ENCODE data around the gene PPP6R3.

The PPP6R3 gene

DNA sequence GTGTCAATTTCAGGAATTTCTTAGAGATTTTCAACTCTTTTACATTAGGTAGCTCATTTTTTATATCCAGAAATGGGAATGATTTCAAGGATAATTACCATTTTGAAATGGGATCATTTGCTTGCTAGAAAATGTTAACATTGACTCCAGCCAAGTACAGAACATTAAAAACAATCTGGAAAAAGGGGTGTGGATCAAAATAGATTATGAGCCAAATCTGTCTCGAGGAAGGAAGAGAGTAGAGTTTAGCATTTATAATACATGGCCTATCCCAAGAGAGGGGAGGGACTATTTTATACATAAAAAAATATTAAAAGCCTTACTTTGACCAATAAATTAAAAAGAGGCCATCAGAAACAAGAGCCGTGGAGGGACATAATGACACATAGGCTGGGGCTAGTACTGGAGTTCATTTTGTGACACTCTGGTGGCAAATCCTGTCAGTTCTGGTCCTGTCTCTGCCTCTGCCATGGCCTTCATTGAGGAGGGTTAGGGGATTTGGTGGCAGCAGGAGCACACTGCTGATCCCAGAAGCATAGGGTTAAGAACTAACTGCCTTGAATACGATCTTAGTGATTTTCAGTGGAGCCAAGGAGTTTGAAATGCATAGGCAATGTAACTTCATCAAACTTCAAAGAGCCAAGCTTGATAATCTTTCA, 20.4 kb downstream of the PPP6R3 start:
- TF ChIP-seq GATA2 (IDR thresholded peaks at IDR 0.05; ENCODE audit: low read depth, low read length) (no peak), GATA3 (IDR thresholded peaks at IDR 0.05; ENCODE audit: low read depth, low read length) (no peak)

- no peak for TF ChIP-seq GATA3 (IDR thresholded peaks at IDR 0.05; ENCODE audit: low read depth, low read length)
- TF ChIP-seq GATA2 (IDR thresholded peaks at IDR 0.05; ENCODE audit: low read depth, low read length), result no peak
These were observed 21.2 kb downstream of the PPP6R3 start for GRCh38 chr11:68481579-68482240.

- TF ChIP-seq GATA3 (IDR thresholded peaks at IDR 0.05; ENCODE audit: low read depth, low read length) (no peak), GATA2 (IDR thresholded peaks at IDR 0.05; ENCODE audit: low read depth, low read length) (no peak)
These were observed 28.1 kb downstream of the PPP6R3 start for GRCh38 chr11:68488623-68489022.

DNA sequence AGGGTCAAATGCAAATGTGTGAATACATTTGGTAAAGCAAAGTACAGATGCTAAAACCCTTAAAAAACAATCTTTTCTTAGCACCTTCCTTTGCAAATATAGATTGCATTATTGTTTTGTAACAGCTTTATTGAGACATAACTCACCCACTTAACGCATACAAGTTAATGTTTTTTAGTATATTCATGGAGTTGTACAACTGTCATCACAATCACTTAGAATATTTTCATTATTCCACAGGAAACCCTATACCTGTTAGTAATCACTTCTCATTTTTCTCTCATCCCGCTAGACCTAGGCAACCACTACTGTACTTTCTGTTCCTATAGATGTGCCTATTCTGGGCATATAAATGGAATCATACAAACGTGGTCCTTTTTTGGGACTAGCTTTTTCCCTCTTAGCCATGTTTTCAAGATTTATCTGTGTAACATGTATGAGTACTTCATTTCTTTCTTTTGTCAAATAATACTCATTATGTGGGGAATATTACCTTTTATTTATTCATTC, 34.7 kb downstream of the PPP6R3 start:
- TF ChIP-seq GATA3 (IDR thresholded peaks at IDR 0.05; ENCODE audit: low read depth, low read length), result no peak
- no peak for TF ChIP-seq GATA2 (IDR thresholded peaks at IDR 0.05; ENCODE audit: low read depth, low read length)

- no peak for TF ChIP-seq GATA3 (IDR thresholded peaks at IDR 0.05; ENCODE audit: low read depth, low read length)
These were observed 35.3 kb downstream of the PPP6R3 start for GRCh38 chr11:68495872-68496271.

DNA sequence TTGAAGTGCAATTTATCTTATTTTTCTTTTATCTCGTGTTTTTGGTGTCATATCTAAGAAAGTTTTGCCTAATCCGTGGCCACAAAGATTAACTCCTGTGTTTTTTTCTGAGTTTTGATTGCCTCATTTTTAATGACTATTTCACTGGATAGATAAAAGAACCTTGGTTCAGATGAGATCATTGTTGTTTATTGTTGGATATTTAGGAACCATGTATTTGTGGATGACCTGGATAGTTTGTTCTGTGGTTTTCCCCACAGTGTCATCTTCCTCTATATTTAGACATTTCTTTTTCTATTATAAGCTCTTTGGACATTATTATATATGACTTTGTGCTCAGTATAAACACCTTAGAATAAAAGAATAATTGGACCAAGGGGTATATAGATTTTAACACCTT, 37.2 kb downstream of the PPP6R3 start:
- TF ChIP-seq GATA2 (IDR thresholded peaks at IDR 0.05; ENCODE audit: low read depth, low read length), result no peak
- no peak for TF ChIP-seq GATA3 (IDR thresholded peaks at IDR 0.05; ENCODE audit: low read depth, low read length)

GRCh38 chr11:68498321-68498720, 37.8 kb downstream of the PPP6R3 start:
- TF ChIP-seq GATA3 (IDR thresholded peaks at IDR 0.05; ENCODE audit: low read depth, low read length) (no peak), GATA2 (IDR thresholded peaks at IDR 0.05; ENCODE audit: low read depth, low read length) (no peak)

GRCh38 chr11:68498903-68499883, 38.6 kb downstream of the PPP6R3 start:
- TF ChIP-seq GATA3 (IDR thresholded peaks at IDR 0.05; ENCODE audit: low read depth, low read length) (no peak), GATA2 (IDR thresholded peaks at IDR 0.05; ENCODE audit: low read depth, low read length) (no peak)

DNA sequence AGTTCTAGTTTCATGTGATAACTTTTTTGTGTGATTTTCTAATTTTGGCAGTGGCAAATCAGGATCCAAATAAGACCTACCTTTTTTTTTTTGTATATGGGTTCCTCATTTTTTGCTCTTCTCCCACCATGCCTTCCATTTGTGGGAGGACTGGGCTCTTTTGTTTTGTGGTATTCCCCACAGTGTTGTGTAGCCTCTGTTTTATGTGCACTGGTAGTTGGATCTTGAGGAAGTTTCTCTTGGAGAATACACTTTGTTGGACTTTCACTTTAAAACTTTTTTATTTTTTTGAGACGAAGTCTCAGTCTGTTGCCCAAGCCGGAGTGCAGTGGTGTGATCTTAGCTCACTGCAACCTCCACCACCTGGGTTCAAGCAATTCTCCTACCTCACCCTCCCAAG, 39.7 kb downstream of the PPP6R3 start:
- TF ChIP-seq GATA3 (IDR thresholded peaks at IDR 0.05; ENCODE audit: low read depth, low read length) (no peak), GATA2 (IDR thresholded peaks at IDR 0.05; ENCODE audit: low read depth, low read length) (no peak)

GRCh38 chr11:68501813-68502212, 41.3 kb downstream of the PPP6R3 start:
- TF ChIP-seq GATA3 (IDR thresholded peaks at IDR 0.05; ENCODE audit: low read depth, low read length) (no peak), GATA2 (IDR thresholded peaks at IDR 0.05; ENCODE audit: low read depth, low read length) (no peak)

DNA sequence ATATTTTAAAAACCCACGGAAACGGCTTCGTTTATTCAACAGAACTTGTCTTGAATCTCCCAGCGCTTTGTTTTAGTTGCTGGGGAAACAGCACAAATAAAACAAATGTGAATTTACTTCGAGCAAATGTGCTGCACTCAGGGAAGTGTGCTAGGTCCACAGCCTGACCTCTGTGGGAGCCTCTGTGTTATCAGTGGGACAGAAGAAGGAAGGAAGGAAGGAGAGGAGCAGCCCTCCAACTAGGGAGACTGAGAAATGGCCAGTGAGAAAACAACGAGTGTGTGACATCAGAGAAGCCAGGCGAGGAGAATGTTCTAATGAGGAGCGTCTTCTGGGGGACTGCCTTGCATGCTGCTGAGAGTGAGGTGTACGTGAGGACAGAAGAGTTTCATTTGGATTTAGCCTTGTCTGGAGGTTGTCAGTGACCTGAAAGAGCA, 42.7 kb downstream of the PPP6R3 start:
- no peak for TF ChIP-seq GATA3 (IDR thresholded peaks at IDR 0.05; ENCODE audit: low read depth, low read length)
- TF ChIP-seq GATA2 (IDR thresholded peaks at IDR 0.05; ENCODE audit: low read depth, low read length), result no peak

DNA sequence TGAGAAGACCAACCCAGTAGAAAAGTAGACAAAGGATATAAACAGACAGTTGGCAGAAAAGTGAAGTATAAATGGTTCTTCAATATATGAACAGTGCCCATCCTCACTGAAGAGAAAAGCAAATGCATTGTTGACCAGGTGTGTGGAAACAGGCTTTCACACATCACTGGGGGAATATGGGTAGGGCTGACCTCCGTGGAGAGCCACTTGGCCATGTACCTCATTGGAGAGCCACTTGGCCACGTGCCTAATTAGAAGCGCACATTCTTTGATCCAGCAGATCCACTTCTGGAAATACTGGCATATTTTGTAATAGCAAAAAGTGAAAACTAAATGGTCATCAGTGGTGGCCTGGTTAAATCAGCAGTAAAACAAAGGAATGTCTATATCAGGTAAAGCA, 43.2 kb downstream of the PPP6R3 start:
- TF ChIP-seq GATA3 (IDR thresholded peaks at IDR 0.05; ENCODE audit: low read depth, low read length), result no peak
- TF ChIP-seq GATA2 (IDR thresholded peaks at IDR 0.05; ENCODE audit: low read depth, low read length), result no peak

GRCh38 chr11:68504432-68505066, 44.0 kb downstream of the PPP6R3 start:
- TF ChIP-seq GATA3 (IDR thresholded peaks at IDR 0.05; ENCODE audit: low read depth, low read length) (no peak), GATA2 (IDR thresholded peaks at IDR 0.05; ENCODE audit: low read depth, low read length) (no peak)

- no peak for TF ChIP-seq GATA2 (IDR thresholded peaks at IDR 0.05; ENCODE audit: low read depth, low read length)
- no peak for TF ChIP-seq GATA3 (IDR thresholded peaks at IDR 0.05; ENCODE audit: low read depth, low read length)
These were observed 45.0 kb downstream of the PPP6R3 start for GRCh38 chr11:68505596-68505995.

Data from SH-SY5Y (cell line).